Pancreas (tissue), 10 donors: Measurements from ENCODE around the gene PRRC2B. TPM values are rescaled to one million over a fixed set of nuclear protein-coding genes. Genes with fewer than 3 reads are reported as not detected.

ENCODE experiments used
- ATAC-seq, 4 donors: fragments of 200-7000 bp; cut with Tn5 transposase; one replicate each; pipeline versions ENCODE4 v1.8.0 to v1.9.1; 2020; ENCODE audit warnings: mild to moderate bottlenecking in 4 of 4, moderate library complexity in 4 of 4
- DNase-seq, 6 donors: peaks; one replicate each; pipeline ENCODE4 v3.0.0-alpha.2; 2020
- FAIRE-seq: peaks from 2 replicates; lab custom pipeline; 2012; peaks lifted over from hg19 to GRCh38; lab: Jason Lieb, UNC
- H3K27ac ChIP-seq, 4 donors: fragments of 200-600 bp; sonication (generic); 1 replicate in 3 of 4; 2 replicates in 1 of 4; pipeline versions ENCODE4 v1.5.0 to v1.8.0; 2020
- H3K27me3 ChIP-seq, 4 donors: fragments of 200-600 bp; one replicate each; pipeline ENCODE4 v1.8.0; 2021
- H3K36me3 ChIP-seq, 3 donors: fragments of 200-600 bp; sonication (generic) in 1 of 3; one replicate each; pipeline versions ENCODE4 v1.5.0 to v1.8.0; 2020 to 2021
- H3K4me1 ChIP-seq, 3 donors: fragments of 200-600 bp; one replicate each; pipeline ENCODE4 v1.8.0; 2021
- H3K4me3 ChIP-seq, 4 donors: fragments of 200-600 bp; sonication (generic) in 2 of 4; one replicate each; pipeline versions ENCODE4 v1.5.0 to v1.8.0; 2020 to 2021
- H3K9me3 ChIP-seq, 4 donors: fragments of 200-600 bp; one replicate each; pipeline ENCODE4 v1.8.0; 2021
- WGBS, 2 donors: extraction: QIAGEN DNeasy Blood & Tissue Kit; methylation state at CpG; one replicate each; pipeline ENCODE4 v1.1.7; 2013; 5-methylcytosine and 5-hydroxymethylcytosine counted together
- intact Hi-C, 3 donors: fragments of 100-400 bp; cut with DNase I; formaldehyde crosslinking; loops; one replicate each; pipeline versions ENCODE4 v1.11.1 to v1.14.2; 2022
- polyA plus RNA-seq, 2 donors: library from polyadenylated mRNA; stranded (reverse); fragments of 200-250 nt; gene quantifications; one replicate each; pipeline ENCODE4 v1.2.3, GENCODE V29; 2013
- total RNA-seq, 6 donors: library from RNA; stranded (reverse); fragmentation: NEBNext Ultra II Directional in 4 of 6; extraction: Animal tissue kit (Norgen Biotek cat#: 25700) in 4 of 6; gene quantifications; one replicate each; pipeline versions ENCODE4 v1.2.1 to v1.2.4, GENCODE V29; 2021 to 2023
- TF ChIP-seq, protein P1 (sequence below), 4 donors: fragments of 200-600 bp; sonication (generic) in 3 of 4; IDR thresholded peaks; one replicate each; pipeline versions ENCODE4 v1.5.0 to v1.8.0; 2021; ENCODE audit warnings: antibody characterized with exemption in 4 of 4
- donor health status: healthy with polysubstance abuse.
- donor health status: DM: no; HTN: no; CAD: no; lungs with moderate emphysema.
- donor health status: DM: no; HTN: no; CAD: no.
- donor health status: control.
- donor health status: control.
- donor health status: Bipolar disorder and iron deficiency.
- donor health status: DM: yes; HTN: yes; CAD: no.
- donor health status: DM: no; HTN: no; CAD: no.
- donor health status: DM: no; HTN: no; CAD: no.
- donor health status: DM: yes; HTN: yes; CAD: no.

PRRC2B gene
- total and polyA plus RNA-seq, 8 donors: 44.8 to 132 (median 90.3) TPM

- DNase-seq: no peak
- H3K27ac ChIP-seq: no peak overlapping the region
- WGBS, 2 donors: 83 to 95% methylated on average over 2 of the region's 2 CpGs
- H3K4me1 ChIP-seq: peaks cover 4 to 12% (median 5%) of the 10 kb centered on the region in 3 donors
- no peaks in the 10 kb centered on the region for H3K27me3 ChIP-seq
- no peak for ATAC-seq
- H3K4me3 ChIP-seq: no peak overlapping the region
- no peak for FAIRE-seq
- intact Hi-C loops: no loop called here
- no peaks in the 10 kb centered on the region for H3K36me3 ChIP-seq
- TF ChIP-seq, protein P1, sequence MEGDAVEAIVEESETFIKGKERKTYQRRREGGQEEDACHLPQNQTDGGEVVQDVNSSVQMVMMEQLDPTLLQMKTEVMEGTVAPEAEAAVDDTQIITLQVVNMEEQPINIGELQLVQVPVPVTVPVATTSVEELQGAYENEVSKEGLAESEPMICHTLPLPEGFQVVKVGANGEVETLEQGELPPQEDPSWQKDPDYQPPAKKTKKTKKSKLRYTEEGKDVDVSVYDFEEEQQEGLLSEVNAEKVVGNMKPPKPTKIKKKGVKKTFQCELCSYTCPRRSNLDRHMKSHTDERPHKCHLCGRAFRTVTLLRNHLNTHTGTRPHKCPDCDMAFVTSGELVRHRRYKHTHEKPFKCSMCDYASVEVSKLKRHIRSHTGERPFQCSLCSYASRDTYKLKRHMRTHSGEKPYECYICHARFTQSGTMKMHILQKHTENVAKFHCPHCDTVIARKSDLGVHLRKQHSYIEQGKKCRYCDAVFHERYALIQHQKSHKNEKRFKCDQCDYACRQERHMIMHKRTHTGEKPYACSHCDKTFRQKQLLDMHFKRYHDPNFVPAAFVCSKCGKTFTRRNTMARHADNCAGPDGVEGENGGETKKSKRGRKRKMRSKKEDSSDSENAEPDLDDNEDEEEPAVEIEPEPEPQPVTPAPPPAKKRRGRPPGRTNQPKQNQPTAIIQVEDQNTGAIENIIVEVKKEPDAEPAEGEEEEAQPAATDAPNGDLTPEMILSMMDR (IDR thresholded peaks at IDR 0.05): no peak
- H3K9me3 ChIP-seq: no peaks in the 10 kb centered on the region
These were observed 14.8 kb upstream of the PRRC2B start for GRCh38 chr9:131379056-131379455.

- 38% methylated on average over 18 to 19 of the region's 19 CpGs for WGBS, 2 donors
- DNase-seq (peak in 4 of 6 donors; percentile 57 to 78 (median 77)), ATAC-seq (peak; percentile 96 to 99 (median 98)), FAIRE-seq (no peak)
- intact Hi-C loops: no loop called here
- Histone ChIP-seq H3K4me3 (no peak overlapping the region), H3K36me3 (no peaks in the 10 kb centered on the region), H3K27me3 (no peaks in the 10 kb centered on the region), H3K9me3 (no peaks in the 10 kb centered on the region), H3K4me1 (peaks cover 4 to 12% (median 5%) of the 10 kb centered on the region in 3 donors), H3K27ac (peak overlapping the region; percentile 52 to 82 (median 70))
- TF ChIP-seq, protein P1 (IDR thresholded peaks at IDR 0.05): no peak
These were observed 10.8 kb upstream of the PRRC2B start for GRCh38 chr9:131382850-131383729.

- Histone ChIP-seq H3K4me3 (no peak overlapping the region), H3K27me3 (no peaks in the 10 kb centered on the region), H3K4me1 (peaks cover 4 to 12% (median 5%) of the 10 kb centered on the region in 3 donors), H3K9me3 (no peaks in the 10 kb centered on the region), H3K27ac (no peak overlapping the region), H3K36me3 (no peaks in the 10 kb centered on the region)
- intact Hi-C loops: no loop called here
- DNase-seq: no peak
- TF ChIP-seq, protein P1 (IDR thresholded peaks at IDR 0.05): no peak
- 58 to 69% methylated on average over 5 of the region's 5 CpGs for WGBS, 2 donors
- no peak for ATAC-seq
- FAIRE-seq: no peak
These were observed 8.6 kb upstream of the PRRC2B start for GRCh38 chr9:131385296-131385695.

DNA sequence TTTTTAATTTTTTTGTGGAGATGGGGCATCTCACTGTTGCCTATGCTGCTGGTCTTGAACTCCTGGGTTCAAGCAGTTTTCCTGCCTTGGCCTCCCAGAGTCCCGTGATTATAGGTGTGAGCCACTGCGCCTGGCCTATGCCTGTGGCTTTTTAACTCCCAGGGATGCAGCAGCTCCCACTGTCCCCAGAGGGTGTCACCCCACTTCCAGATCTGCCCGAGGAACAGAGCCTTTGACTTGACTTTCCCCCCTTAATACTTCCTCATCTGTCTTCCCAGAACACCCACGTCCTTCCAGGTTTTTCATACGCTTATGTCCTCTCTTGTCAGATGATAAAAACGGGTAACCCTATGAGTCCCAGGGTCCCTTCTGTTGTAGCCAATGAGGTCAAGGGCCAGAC lies 7.6 kb upstream of the PRRC2B start:
- ATAC-seq: no peak

More for the DNA sequence above, 7.6 kb upstream of the PRRC2B start:
- no peaks in the 10 kb centered on the region for H3K27me3 ChIP-seq
- H3K4me3 ChIP-seq: no peak overlapping the region
- H3K9me3 ChIP-seq: no peaks in the 10 kb centered on the region
- peaks cover 4 to 12% (median 5%) of the 10 kb centered on the region in 3 donors for H3K4me1 ChIP-seq
- intact Hi-C loops: no loop called here
- DNase-seq: no peak
- TF ChIP-seq, protein P1 (IDR thresholded peaks at IDR 0.05): no peak
- WGBS, 2 donors: 80 to 83% methylated on average over 6 of the region's 6 CpGs
- no peaks in the 10 kb centered on the region for H3K36me3 ChIP-seq
- no peak for FAIRE-seq
- H3K27ac ChIP-seq: no peak overlapping the region
